ENCODE data around the gene C3orf18. TPM values are rescaled to one million over a fixed set of nuclear protein-coding genes. Genes with fewer than 3 reads are reported as not detected.

Gene C3orf18
- total RNA-seq, 1 donor from 2014 or later = 10.8 TPM

GRCh38 chr3:50554553-50554952 lies 13.0 kb downstream of the C3orf18 start:
- Histone ChIP-seq H3K9me3 (no peaks in the 10 kb centered on the region), H3K36me3 (no peaks in the 10 kb centered on the region), H3K27me3 (no peaks in the 10 kb centered on the region), H3K27ac (no peak overlapping the region), H3K4me3 (no peak overlapping the region), H3K4me1 (no peaks in the 10 kb centered on the region)
- no peak for TF ChIP-seq POLR2AphosphoS5 (IDR thresholded peaks at IDR 0.05; ENCODE audit: insufficient read depth in 1 of 2, low read depth in 1 of 2)
- no peak for TF ChIP-seq CTCF (IDR thresholded peaks at IDR 0.05)
- no peak for TF ChIP-seq POLR2A (IDR thresholded peaks at IDR 0.05)
- intact Hi-C loops (cut with DNase I) = loop anchor here (5.0 kb wide), 1 partner anchor 117 kb away; no protein-coding TSS in a partner anchor
- DNase-seq (ENCODE audit: extremely low spot score in 2 of 2) = no peak

DNA sequence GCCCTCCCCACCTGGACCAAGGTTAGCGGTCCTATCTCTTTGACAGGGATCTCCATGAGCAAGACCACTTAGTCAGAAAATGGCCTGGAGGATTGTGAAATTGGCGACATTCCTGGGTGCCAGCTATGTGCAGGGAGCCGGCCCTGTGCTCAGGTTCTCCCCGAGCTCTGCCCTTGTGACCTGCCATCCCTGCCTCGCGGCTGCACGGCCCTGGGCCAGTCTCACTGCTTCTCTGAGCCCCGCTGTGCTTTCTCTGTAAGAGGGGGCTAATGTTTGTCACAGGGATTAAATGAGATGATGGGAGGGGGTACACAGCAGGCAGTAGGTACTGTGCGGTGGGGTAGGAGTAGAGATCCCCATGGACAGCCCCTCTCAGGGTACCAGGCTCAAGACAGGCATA lies 14.9 kb downstream of the C3orf18 start:
- intact Hi-C loops (cut with DNase I) = loop anchor here (5.0 kb wide), 1 partner anchor 115 kb away; no protein-coding TSS in a partner anchor
- Histone ChIP-seq H3K27ac (no peak overlapping the region), H3K4me3 (no peak overlapping the region), H3K36me3 (no peaks in the 10 kb centered on the region), H3K9me3 (no peaks in the 10 kb centered on the region), H3K27me3 (no peaks in the 10 kb centered on the region), H3K4me1 (no peaks in the 10 kb centered on the region)
- no peak for DNase-seq (ENCODE audit: extremely low spot score in 2 of 2)
- TF ChIP-seq POLR2A (IDR thresholded peaks at IDR 0.05) (no peak), CTCF (IDR thresholded peaks at IDR 0.05) (no peak), POLR2AphosphoS5 (IDR thresholded peaks at IDR 0.05; ENCODE audit: insufficient read depth in 1 of 2, low read depth in 1 of 2) (no peak)

DNA sequence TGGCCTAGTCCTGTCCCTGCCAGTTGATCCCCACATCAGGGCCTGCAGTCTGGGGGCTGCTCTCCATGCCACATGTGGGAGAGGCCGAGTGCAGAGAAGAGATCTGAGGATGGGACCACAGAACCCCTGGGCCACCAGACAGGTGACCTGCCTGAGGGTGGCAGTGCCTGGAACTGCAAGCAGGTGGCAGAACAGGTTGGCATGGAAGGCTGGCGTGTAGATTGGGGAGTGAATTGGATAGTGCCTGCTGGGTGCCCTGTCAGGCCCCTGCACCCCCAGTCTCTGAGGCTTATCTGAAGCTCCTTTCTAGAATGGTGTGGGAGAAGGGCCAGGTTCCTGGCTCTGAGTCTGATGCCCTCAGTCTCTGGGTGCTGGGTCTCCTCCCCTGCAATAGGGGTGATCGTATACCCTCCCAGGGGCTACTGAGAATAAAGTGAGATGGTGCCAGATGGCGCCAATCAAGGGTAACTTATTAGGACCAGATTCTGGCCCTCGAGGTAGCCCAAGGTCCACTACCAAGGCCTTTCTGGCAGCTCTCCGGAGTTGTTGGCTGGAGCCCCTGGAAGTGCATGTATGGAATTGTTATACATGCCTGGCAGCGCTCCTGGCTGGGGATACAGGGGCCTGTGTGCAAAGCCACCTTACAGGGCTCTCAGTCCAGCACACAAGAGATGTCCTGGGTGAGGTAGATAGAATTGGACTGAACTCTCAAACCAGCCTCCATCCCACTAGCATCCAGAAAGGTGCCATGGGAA lies 15.7 kb downstream of the C3orf18 start:
- TF ChIP-seq POLR2A (IDR thresholded peaks at IDR 0.05) (no peak), CTCF (IDR thresholded peaks at IDR 0.05) (no peak), POLR2AphosphoS5 (IDR thresholded peaks at IDR 0.05; ENCODE audit: insufficient read depth in 1 of 2, low read depth in 1 of 2) (no peak)

GRCh38 chr3:50551054-50551659 lies 16.4 kb downstream of the C3orf18 start:
- no peaks in the 10 kb centered on the region for H3K4me1 ChIP-seq
- no peaks in the 10 kb centered on the region for H3K36me3 ChIP-seq
- intact Hi-C loops (cut with DNase I) = loop anchor here (5.0 kb wide), 1 partner anchor 114 kb away; no protein-coding TSS in a partner anchor
- H3K4me3 ChIP-seq = no peak overlapping the region
- no peak overlapping the region for H3K27ac ChIP-seq
- H3K27me3 ChIP-seq = no peaks in the 10 kb centered on the region
- TF ChIP-seq CTCF (IDR thresholded peaks at IDR 0.05) (no peak), POLR2A (IDR thresholded peaks at IDR 0.05) (no peak), POLR2AphosphoS5 (IDR thresholded peaks at IDR 0.05; ENCODE audit: insufficient read depth in 1 of 2, low read depth in 1 of 2) (no peak)
- H3K9me3 ChIP-seq = no peaks in the 10 kb centered on the region
- no peak for DNase-seq (ENCODE audit: extremely low spot score in 2 of 2)

More for the DNA sequence above, 15.7 kb downstream of the C3orf18 start:
- H3K27ac ChIP-seq = no peak overlapping the region
- H3K4me3 ChIP-seq = no peak overlapping the region
- no peak for DNase-seq (ENCODE audit: extremely low spot score in 2 of 2)
- no peaks in the 10 kb centered on the region for H3K36me3 ChIP-seq
- H3K4me1 ChIP-seq = no peaks in the 10 kb centered on the region
- intact Hi-C loops (cut with DNase I) = loop anchor here (5.0 kb wide), 1 partner anchor 115 kb away; no protein-coding TSS in a partner anchor
- H3K27me3 ChIP-seq = no peaks in the 10 kb centered on the region
- no peaks in the 10 kb centered on the region for H3K9me3 ChIP-seq

Data from vagina (tissue), 2 donors.